ENCODE data around the gene C1orf35.

C1orf35 gene

DNA sequence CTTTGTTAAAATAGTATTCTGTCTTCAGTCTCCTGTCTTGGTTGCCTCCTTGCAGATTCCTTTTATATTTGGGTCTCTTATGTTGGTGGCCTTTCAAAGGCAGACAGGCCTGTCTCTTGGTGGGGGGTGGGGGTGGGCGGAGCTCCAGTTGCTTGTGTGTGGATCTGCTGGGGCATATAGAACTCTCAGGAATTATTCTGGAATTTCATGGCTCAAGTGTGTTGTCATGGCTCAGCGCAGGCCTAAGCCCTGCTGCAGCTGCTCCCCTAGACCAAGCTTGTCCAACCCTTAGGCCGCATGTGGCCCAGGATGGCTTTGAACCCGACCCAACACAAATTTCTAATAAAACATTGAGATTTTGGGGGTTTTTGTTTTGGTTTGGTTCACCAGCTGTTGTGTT lies 8.0 kb downstream of the C1orf35 start:
- no peak for ATAC-seq
- no peak for TF ChIP-seq ESRRG (CRISPR knock-in tag; IDR thresholded peaks at IDR 0.05)
- TF ChIP-seq, protein P1, sequence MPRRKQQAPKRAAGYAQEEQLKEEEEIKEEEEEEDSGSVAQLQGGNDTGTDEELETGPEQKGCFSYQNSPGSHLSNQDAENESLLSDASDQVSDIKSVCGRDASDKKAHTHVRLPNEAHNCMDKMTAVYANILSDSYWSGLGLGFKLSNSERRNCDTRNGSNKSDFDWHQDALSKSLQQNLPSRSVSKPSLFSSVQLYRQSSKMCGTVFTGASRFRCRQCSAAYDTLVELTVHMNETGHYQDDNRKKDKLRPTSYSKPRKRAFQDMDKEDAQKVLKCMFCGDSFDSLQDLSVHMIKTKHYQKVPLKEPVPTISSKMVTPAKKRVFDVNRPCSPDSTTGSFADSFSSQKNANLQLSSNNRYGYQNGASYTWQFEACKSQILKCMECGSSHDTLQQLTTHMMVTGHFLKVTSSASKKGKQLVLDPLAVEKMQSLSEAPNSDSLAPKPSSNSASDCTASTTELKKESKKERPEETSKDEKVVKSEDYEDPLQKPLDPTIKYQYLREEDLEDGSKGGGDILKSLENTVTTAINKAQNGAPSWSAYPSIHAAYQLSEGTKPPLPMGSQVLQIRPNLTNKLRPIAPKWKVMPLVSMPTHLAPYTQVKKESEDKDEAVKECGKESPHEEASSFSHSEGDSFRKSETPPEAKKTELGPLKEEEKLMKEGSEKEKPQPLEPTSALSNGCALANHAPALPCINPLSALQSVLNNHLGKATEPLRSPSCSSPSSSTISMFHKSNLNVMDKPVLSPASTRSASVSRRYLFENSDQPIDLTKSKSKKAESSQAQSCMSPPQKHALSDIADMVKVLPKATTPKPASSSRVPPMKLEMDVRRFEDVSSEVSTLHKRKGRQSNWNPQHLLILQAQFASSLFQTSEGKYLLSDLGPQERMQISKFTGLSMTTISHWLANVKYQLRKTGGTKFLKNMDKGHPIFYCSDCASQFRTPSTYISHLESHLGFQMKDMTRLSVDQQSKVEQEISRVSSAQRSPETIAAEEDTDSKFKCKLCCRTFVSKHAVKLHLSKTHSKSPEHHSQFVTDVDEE (CRISPR knock-in tag; IDR thresholded peaks at IDR 0.05) = no peak

- no peak for ATAC-seq
- no peak for TF ChIP-seq ZNF70 (CRISPR knock-in tag; IDR thresholded peaks at IDR 0.05)
- TF ChIP-seq, protein P2, sequence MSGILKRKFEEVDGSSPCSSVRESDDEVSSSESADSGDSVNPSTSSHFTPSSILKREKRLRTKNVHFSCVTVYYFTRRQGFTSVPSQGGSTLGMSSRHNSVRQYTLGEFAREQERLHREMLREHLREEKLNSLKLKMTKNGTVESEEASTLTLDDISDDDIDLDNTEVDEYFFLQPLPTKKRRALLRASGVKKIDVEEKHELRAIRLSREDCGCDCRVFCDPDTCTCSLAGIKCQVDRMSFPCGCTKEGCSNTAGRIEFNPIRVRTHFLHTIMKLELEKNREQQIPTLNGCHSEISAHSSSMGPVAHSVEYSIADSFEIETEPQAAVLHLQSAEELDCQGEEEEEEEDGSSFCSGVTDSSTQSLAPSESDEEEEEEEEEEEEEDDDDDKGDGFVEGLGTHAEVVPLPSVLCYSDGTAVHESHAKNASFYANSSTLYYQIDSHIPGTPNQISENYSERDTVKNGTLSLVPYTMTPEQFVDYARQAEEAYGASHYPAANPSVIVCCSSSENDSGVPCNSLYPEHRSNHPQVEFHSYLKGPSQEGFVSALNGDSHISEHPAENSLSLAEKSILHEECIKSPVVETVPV (CRISPR knock-in tag; IDR thresholded peaks at IDR 0.05) = no peak
Measured at GRCh38 chr1:228094432-228095016, 8.6 kb downstream of the C1orf35 start.

DNA sequence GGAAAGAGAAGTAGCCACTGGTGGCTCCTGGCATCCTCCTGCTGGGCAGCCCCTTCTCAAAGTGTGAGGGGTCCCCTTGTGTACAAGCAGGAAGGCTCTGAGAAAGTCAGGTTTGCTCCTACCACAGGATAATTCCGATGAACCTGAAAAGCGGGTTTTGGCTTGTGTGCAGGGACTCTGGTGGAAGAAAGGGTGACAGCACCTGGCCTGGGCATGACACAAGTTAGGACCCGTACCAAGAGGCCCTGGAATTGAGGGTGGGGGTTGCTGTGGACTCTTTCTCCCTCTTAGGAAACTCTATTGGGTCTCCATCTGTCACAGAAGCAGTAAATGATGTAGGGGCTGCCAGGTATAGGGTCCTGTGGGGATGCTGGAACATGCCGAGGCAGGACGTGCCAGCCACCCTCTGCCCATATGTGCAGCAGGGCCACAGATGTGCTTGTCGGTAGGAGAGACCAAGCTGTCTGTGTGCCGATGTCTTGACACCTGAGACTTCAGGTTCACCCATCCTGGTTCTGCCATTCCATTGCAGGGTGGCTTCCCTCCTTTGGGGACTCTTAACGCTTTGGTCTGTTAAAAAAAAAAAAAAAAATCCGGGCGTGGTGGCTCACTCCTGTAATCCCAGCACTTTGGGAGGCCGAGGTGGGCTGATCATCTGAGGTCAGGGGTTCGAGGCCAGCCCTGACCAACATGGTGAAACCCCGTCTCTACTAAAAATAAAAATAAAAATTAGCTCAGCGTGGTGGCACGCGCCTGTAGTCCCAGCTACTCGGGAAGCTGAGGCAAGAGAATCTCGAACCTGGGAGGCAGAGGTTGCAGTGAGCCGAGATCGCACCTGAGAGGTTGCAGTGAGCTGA lies 9.8 kb downstream of the C1orf35 start:
- no peak for ATAC-seq

More for the DNA sequence above, 9.8 kb downstream of the C1orf35 start:
- TF ChIP-seq, protein P2 (CRISPR knock-in tag; IDR thresholded peaks at IDR 0.05) = no peak
- TF ChIP-seq ZFP3 (CRISPR knock-in tag; IDR thresholded peaks at IDR 0.05) (no peak), ZC3H10 (CRISPR knock-in tag; IDR thresholded peaks at IDR 0.05) (no peak), PPARA (CRISPR knock-in tag; IDR thresholded peaks at IDR 0.05; ENCODE audit: borderline replicate concordance) (no peak), ZFP30 (CRISPR knock-in tag; IDR thresholded peaks at IDR 0.05) (no peak), ZNF70 (CRISPR knock-in tag; IDR thresholded peaks at IDR 0.05) (no peak), ZNF8 (CRISPR knock-in tag; IDR thresholded peaks at IDR 0.05) (no peak), SNAI2 (CRISPR knock-in tag; IDR thresholded peaks at IDR 0.05) (no peak), OSR1 (CRISPR knock-in tag; IDR thresholded peaks at IDR 0.05) (no peak), PATZ1 (CRISPR knock-in tag; IDR thresholded peaks at IDR 0.05; ENCODE audit: borderline replicate concordance) (no peak), ZNF565 (CRISPR knock-in tag; conservative IDR thresholded peaks at IDR 0.05; ENCODE audit: low read depth) (no peak), TCF4 (CRISPR knock-in tag; IDR thresholded peaks at IDR 0.05; ENCODE audit: borderline replicate concordance) (no peak), ESRRG (CRISPR knock-in tag; IDR thresholded peaks at IDR 0.05) (no peak), RARB (CRISPR knock-in tag; IDR thresholded peaks at IDR 0.05) (no peak), ARNTL (CRISPR knock-in tag; IDR thresholded peaks at IDR 0.05; ENCODE audit: borderline replicate concordance, low read depth) (no peak), TOX (CRISPR knock-in tag; IDR thresholded peaks at IDR 0.05; ENCODE audit: borderline replicate concordance) (no peak), BACH2 (CRISPR knock-in tag; IDR thresholded peaks at IDR 0.05; ENCODE audit: borderline replicate concordance) (no peak)
- TF ChIP-seq, protein P3, sequence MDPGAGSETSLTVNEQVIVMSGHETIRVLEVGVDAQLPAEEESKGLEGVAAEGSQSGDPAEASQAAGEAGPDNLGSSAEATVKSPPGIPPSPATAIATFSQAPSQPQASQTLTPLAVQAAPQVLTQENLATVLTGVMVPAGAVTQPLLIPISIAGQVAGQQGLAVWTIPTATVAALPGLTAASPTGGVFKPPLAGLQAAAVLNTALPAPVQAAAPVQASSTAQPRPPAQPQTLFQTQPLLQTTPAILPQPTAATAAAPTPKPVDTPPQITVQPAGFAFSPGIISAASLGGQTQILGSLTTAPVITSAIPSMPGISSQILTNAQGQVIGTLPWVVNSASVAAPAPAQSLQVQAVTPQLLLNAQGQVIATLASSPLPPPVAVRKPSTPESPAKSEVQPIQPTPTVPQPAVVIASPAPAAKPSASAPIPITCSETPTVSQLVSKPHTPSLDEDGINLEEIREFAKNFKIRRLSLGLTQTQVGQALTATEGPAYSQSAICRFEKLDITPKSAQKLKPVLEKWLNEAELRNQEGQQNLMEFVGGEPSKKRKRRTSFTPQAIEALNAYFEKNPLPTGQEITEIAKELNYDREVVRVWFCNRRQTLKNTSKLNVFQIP (CRISPR knock-in tag; IDR thresholded peaks at IDR 0.05; ENCODE audit: borderline replicate concordance, low read depth) = no peak
- TF ChIP-seq, protein P1 (CRISPR knock-in tag; IDR thresholded peaks at IDR 0.05) = no peak
- TF ChIP-seq, protein P4, sequence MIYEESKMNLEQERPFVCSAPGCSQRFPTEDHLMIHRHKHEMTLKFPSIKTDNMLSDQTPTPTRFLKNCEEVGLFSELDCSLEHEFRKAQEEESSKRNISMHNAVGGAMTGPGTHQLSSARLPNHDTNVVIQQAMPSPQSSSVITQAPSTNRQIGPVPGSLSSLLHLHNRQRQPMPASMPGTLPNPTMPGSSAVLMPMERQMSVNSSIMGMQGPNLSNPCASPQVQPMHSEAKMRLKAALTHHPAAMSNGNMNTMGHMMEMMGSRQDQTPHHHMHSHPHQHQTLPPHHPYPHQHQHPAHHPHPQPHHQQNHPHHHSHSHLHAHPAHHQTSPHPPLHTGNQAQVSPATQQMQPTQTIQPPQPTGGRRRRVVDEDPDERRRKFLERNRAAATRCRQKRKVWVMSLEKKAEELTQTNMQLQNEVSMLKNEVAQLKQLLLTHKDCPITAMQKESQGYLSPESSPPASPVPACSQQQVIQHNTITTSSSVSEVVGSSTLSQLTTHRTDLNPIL (CRISPR knock-in tag; IDR thresholded peaks at IDR 0.05; ENCODE audit: low read depth) = no peak
